Testis (tissue), 2 donors: ENCODE measurements around the gene NLRP13.

ENCODE experiments used
- CTCF ChIP-seq, 3 experiments: fragments of 450-650 bp in 2 of 3; fragments of 200-600 bp in 1 of 3; sonication (generic) in 1 of 3; IDR thresholded peaks; one replicate each; pipeline ENCODE4 v1.5.1; 2016 to 2019; ENCODE audit warnings: antibody characterized with exemption in 3 of 3, mild to moderate bottlenecking in 2 of 3, moderate library complexity in 1 of 3
- POLR2A ChIP-seq: fragments of 450-650 bp; IDR thresholded peaks from one replicate; pipeline ENCODE4 v1.6.1; 2017; ENCODE audit warnings: antibody characterized with exemption, mild to moderate bottlenecking, moderate library complexity

GRCh38 chr19:55858401-55858800 is 73.7 kb downstream of the NLRP13 start:
- TF ChIP-seq CTCF (IDR thresholded peaks at IDR 0.05) (no peak), POLR2A (no peak)
